ENCODE results near the gene SVOP. TPM values are rescaled to one million over a fixed set of nuclear protein-coding genes. Genes with fewer than 3 reads are reported as not detected.

The SVOP gene
- total RNA-seq, 3 donors from 2014 or later: not detected

DNA sequence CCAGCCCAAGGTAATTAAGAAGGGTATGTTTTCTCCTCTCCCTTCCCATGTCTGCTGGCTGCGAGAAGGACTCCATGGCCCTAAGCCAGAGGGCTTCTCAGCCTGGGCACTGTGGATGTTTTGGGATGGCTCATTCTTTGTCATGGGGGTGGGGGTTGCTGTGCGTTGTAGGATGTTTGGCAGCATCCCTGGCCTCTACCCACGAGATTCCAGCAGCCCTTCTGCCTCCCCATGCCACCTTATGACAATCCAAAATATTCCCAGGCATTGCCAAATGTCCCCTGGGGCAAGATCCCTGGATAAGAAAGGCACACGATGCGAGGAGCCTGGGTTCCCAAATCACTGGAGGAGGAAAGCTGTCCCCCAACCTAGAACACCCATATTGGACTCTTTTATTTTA lies 104.5 kb downstream of the SVOP start:
- Mint-ChIP-seq H3K4me3 (no peak overlapping the region), H3K36me3 (ENCODE audit: insufficient read depth) (no peaks in the 10 kb centered on the region), H3K9me3 (no peaks in the 10 kb centered on the region), H3K27me3 (ENCODE audit: low read depth) (peaks cover 2% of the 10 kb centered on the region), H3K4me1 (ENCODE audit: low read depth) (no peaks in the 10 kb centered on the region)
- no peak for DNase-seq
- ATAC-seq: no peak

- Mint-ChIP-seq H3K27me3 (ENCODE audit: low read depth) (peaks cover 2% of the 10 kb centered on the region), H3K4me1 (ENCODE audit: low read depth) (no peaks in the 10 kb centered on the region), H3K9me3 (no peaks in the 10 kb centered on the region), H3K4me3 (no peak overlapping the region), H3K36me3 (ENCODE audit: insufficient read depth) (no peaks in the 10 kb centered on the region)
- DNase-seq (no peak), ATAC-seq (no peak)
Observed at GRCh38 chr12:108915632-108916133, 105.2 kb downstream of the SVOP start.

DNA sequence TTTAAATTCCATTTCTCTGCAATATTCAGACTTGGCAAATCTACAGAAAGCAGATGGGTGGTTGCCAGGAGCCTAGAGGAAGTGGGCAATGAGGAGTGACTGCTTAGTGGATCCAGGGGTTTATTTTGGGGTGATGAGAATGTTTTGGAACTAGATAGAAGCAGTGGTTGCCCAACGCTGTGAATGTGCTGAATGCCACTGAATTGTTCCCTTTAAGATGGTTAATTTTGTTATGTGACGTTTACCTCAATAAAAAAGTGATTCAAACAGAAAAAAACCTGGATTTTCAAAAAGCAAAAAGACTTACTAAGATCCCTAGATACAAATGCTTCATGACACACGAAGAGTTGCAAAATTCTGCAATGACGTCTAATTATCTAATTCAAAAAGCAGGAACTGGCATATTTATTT lies 106.7 kb downstream of the SVOP start:
- Mint-ChIP-seq H3K36me3 (ENCODE audit: insufficient read depth) (no peaks in the 10 kb centered on the region), H3K27me3 (ENCODE audit: low read depth) (peaks cover 4% of the 10 kb centered on the region), H3K4me3 (no peak overlapping the region), H3K4me1 (ENCODE audit: low read depth) (no peaks in the 10 kb centered on the region), H3K9me3 (no peaks in the 10 kb centered on the region)
- ATAC-seq: no peak
- DNase-seq: no peak

DNA sequence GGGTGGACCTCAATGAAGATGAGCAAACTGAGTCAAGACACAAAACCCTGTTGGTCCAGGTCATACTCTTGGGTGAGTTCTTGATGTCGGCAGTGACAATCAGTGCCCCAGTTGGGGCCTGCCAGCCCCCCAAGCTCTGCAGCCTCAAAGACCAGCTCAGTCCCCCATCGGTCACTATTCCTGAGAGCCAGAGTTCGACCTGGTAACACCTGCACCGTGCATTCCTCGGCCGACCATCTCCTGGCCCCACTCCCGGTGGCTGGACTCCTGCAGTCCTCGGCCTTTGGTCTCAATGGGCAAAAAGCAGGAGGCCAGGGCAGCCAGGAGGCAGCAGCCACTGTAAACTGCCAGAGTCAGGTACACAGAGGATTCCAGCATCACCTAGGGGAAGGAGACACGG lies 108.5 kb downstream of the SVOP start:
- H3K4me3 Mint-ChIP-seq: no peak overlapping the region
- H3K27me3 Mint-ChIP-seq (ENCODE audit: low read depth): peaks cover 9% of the 10 kb centered on the region
- DNase-seq (no peak), ATAC-seq (no peak)
- H3K9me3 Mint-ChIP-seq: no peaks in the 10 kb centered on the region
- no peaks in the 10 kb centered on the region for H3K36me3 Mint-ChIP-seq (ENCODE audit: insufficient read depth)
- H3K4me1 Mint-ChIP-seq (ENCODE audit: low read depth): no peaks in the 10 kb centered on the region

GRCh38 chr12:108911915-108912314 lies 109.0 kb downstream of the SVOP start:
- ATAC-seq: no peak
- Mint-ChIP-seq H3K9me3 (no peaks in the 10 kb centered on the region), H3K27me3 (ENCODE audit: low read depth) (peaks cover 11% of the 10 kb centered on the region), H3K4me3 (no peak overlapping the region), H3K36me3 (ENCODE audit: insufficient read depth) (no peaks in the 10 kb centered on the region), H3K4me1 (ENCODE audit: low read depth) (no peaks in the 10 kb centered on the region)
- no peak for DNase-seq

DNA sequence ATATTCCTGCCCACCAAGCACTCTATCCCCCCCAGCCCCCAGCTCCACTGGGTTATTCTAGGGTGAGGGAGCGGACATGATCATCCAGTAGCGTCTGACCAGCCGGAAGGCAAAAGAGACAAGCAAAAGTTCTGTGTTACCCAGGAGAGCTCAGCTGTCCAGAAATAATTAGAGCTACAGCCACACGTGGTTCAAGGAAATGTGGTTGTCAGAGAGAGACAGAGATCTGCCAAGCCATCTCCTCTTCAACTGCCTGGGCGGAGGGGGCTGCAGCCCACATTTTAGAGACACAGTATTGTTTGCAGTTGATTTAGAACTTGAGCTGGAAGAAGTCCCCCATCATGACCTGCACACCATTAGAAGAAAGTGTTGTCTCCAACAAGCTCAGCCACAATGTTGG lies 110.5 kb downstream of the SVOP start:
- Mint-ChIP-seq H3K4me3 (no peak overlapping the region), H3K27me3 (ENCODE audit: low read depth) (peaks cover 15% of the 10 kb centered on the region), H3K36me3 (ENCODE audit: insufficient read depth) (no peaks in the 10 kb centered on the region), H3K4me1 (ENCODE audit: low read depth) (peaks cover 2% of the 10 kb centered on the region), H3K9me3 (no peaks in the 10 kb centered on the region)
- DNase-seq (no peak), ATAC-seq (no peak)

DNA sequence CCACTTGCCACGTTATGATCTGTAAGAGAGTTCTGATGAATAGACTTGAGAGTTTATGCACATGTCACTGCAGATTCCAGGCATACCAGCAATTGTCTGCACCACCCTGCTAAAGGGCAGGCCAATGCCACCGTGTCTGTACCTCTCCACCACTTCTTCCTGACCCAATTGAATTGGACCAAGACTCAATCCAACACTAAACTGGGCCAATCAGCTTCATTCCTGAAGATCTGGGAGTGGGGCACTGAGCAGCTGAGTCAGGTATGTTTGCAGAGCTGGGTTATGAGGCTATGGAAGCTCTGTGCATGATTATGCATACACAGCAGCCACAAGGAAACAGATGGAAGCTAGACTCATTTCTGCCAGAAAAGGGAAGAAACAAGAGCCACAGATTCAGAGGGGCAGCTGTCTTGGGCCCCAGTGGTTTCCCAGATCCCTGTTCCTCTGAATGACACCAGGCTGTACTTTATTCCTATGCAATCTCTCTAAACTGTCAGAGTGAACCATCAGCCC lies 113.0 kb downstream of the SVOP start:
- Mint-ChIP-seq H3K9me3 (no peaks in the 10 kb centered on the region), H3K4me3 (no peak overlapping the region), H3K27me3 (ENCODE audit: low read depth) (peaks cover 16% of the 10 kb centered on the region), H3K4me1 (ENCODE audit: low read depth) (peaks cover 2% of the 10 kb centered on the region), H3K36me3 (ENCODE audit: insufficient read depth) (no peaks in the 10 kb centered on the region)
- DNase-seq (no peak), ATAC-seq (no peak)

GRCh38 chr12:108906971-108907370 lies 113.9 kb downstream of the SVOP start:
- H3K9me3 Mint-ChIP-seq: no peaks in the 10 kb centered on the region
- no peak overlapping the region for H3K4me3 Mint-ChIP-seq
- peaks cover 16% of the 10 kb centered on the region for H3K27me3 Mint-ChIP-seq (ENCODE audit: low read depth)
- ATAC-seq (no peak), DNase-seq (no peak)
- H3K36me3 Mint-ChIP-seq (ENCODE audit: insufficient read depth): no peaks in the 10 kb centered on the region
- H3K4me1 Mint-ChIP-seq (ENCODE audit: low read depth): peaks cover 2% of the 10 kb centered on the region

GRCh38 chr12:108905725-108906124 lies 115.1 kb downstream of the SVOP start:
- Mint-ChIP-seq H3K4me3 (no peak overlapping the region), H3K9me3 (no peaks in the 10 kb centered on the region), H3K4me1 (ENCODE audit: low read depth) (peaks cover 2% of the 10 kb centered on the region), H3K36me3 (ENCODE audit: insufficient read depth) (no peaks in the 10 kb centered on the region), H3K27me3 (ENCODE audit: low read depth) (peaks cover 21% of the 10 kb centered on the region)
- DNase-seq: no peak
- ATAC-seq: no peak

DNA sequence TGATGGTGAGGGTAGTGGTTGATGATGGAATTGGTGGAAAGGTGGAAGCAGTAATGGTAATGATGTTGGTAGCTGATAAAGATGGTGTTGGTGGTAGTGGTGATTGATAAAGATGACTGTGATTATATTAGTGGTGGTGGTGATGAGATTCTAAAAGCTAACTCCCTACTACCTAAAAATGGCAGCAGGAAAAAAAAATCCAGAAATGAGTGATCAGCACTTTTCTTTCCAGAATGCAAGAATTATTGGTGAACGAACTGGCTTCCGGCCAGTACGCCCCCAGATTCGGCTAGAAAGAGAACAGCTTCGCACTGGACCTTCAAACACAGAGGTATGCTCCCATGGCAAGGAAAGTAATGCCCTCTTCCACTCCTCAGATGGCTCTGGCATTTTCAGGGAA lies 121.7 kb downstream of the SVOP start:
- no peaks in the 10 kb centered on the region for H3K36me3 Mint-ChIP-seq (ENCODE audit: insufficient read depth)
- peaks cover 14% of the 10 kb centered on the region for H3K27me3 Mint-ChIP-seq (ENCODE audit: low read depth)
- H3K4me1 Mint-ChIP-seq (ENCODE audit: low read depth): no peaks in the 10 kb centered on the region
- DNase-seq (no peak), ATAC-seq (no peak)
- no peak overlapping the region for H3K4me3 Mint-ChIP-seq
- no peaks in the 10 kb centered on the region for H3K9me3 Mint-ChIP-seq

- no peaks in the 10 kb centered on the region for H3K36me3 Mint-ChIP-seq (ENCODE audit: insufficient read depth)
- ATAC-seq (no peak), DNase-seq (no peak)
- H3K9me3 Mint-ChIP-seq: no peaks in the 10 kb centered on the region
- H3K27me3 Mint-ChIP-seq (ENCODE audit: low read depth): peaks cover 14% of the 10 kb centered on the region
- no peaks in the 10 kb centered on the region for H3K4me1 Mint-ChIP-seq (ENCODE audit: low read depth)
- no peak overlapping the region for H3K4me3 Mint-ChIP-seq
Observed at GRCh38 chr12:108896817-108897216, 124.1 kb downstream of the SVOP start.

GRCh38 chr12:108896336-108896735 lies 124.5 kb downstream of the SVOP start:
- ATAC-seq (no peak), DNase-seq (no peak)
- Mint-ChIP-seq H3K27me3 (ENCODE audit: low read depth) (peaks cover 13% of the 10 kb centered on the region), H3K4me1 (ENCODE audit: low read depth) (no peaks in the 10 kb centered on the region), H3K9me3 (no peaks in the 10 kb centered on the region), H3K4me3 (no peak overlapping the region), H3K36me3 (ENCODE audit: insufficient read depth) (no peaks in the 10 kb centered on the region)

DNA sequence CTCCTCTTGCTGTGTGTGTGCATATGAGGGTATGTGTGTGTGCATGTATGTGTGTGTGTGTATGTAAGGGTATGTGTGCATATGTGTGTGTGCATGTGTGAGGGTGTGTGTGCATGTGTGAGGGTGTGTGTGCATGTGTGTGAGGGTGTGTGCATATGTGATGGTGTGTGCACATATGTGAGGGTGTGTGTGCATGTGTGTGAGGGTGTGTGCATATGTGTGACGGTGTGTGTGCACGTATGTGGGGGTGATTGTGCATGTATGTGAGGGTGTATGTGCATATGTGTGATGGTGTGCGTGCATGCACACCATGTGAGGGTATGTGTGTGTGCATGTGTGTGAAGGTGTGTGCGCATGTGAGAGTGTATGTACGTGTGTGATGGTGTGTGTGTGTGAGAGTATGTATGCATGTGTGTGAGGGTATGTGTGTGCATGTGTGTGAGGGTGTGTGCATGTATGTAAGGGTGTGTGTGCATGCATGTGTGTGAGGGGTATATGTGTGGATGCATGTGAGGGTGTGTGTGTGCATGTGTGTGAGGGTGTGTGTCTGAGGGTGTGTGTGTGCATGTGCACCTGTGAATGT lies 125.6 kb downstream of the SVOP start:
- Mint-ChIP-seq H3K36me3 (ENCODE audit: insufficient read depth) (no peaks in the 10 kb centered on the region), H3K27me3 (ENCODE audit: low read depth) (peaks cover 10% of the 10 kb centered on the region), H3K9me3 (peaks cover 4% of the 10 kb centered on the region), H3K4me1 (ENCODE audit: low read depth) (no peaks in the 10 kb centered on the region), H3K4me3 (no peak overlapping the region)
- DNase-seq (no peak), ATAC-seq (no peak)

DNA sequence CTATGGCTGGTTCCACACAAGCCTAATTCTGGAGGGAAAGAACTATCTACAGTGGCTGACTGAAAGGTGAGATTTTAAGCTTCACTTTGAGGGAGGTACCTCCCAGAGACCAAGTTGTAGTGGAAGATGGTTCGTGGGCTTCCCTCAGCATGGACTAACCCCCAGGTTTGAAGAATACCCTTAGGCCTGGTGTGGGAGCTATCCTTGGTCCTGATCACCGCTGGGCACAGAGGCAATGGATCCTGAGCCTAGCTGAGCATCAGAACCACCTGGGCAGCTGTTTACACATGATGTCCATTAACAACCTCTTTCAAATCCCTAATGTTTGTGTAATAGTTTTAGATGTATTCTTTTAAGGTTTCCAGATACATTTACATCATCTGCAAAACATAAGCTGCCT lies 130.7 kb downstream of the SVOP start:
- no peak for ATAC-seq
- DNase-seq: no peak
- Mint-ChIP-seq H3K4me3 (no peak overlapping the region), H3K27me3 (ENCODE audit: low read depth) (peaks cover under 1% of the 10 kb centered on the region), H3K36me3 (ENCODE audit: insufficient read depth) (no peaks in the 10 kb centered on the region), H3K4me1 (ENCODE audit: low read depth) (no peaks in the 10 kb centered on the region), H3K9me3 (peaks cover 4% of the 10 kb centered on the region)

DNA sequence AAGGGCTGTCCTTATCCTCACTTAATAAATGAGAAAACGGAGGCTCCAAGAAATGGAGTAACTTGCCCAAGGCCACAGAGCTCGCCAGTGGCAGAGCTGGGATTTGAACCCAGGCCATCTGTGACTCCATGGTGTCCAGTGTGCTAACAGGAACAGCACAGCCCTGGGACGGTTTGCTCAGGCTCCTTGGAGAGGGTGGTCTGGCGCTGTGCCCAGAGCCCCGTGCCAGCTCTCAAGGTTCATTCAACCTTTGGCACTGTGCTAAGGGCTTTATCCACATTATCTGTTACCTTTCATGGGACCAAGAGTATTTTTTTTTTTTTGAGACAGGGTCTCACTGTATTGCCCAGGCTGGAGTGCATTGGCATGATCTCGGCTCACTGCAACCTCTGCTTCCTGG lies 132.8 kb downstream of the SVOP start:
- Mint-ChIP-seq H3K9me3 (peaks cover 4% of the 10 kb centered on the region), H3K4me3 (no peak overlapping the region), H3K27me3 (ENCODE audit: low read depth) (no peaks in the 10 kb centered on the region), H3K4me1 (ENCODE audit: low read depth) (no peaks in the 10 kb centered on the region), H3K36me3 (ENCODE audit: insufficient read depth) (no peaks in the 10 kb centered on the region)
- no peak for DNase-seq
- ATAC-seq: no peak

Data from activated T-cell treated with anti-CD3 and anti-CD28 coated beads, Interleukin-2, amount 50 U/mL, for 4 hours (primary cell).